SH-SY5Y (cell line): ENCODE results near the gene CIAPIN1.

ENCODE experiments used
- GATA2 ChIP-seq: IDR thresholded peaks from 2 replicates; pipeline ENCODE4 v1.6.1; 2011; ENCODE audit warnings: mild to moderate bottlenecking, low read depth, low read length
- GATA3 ChIP-seq: IDR thresholded peaks from 2 replicates; pipeline ENCODE4 v1.6.1; 2011; ENCODE audit warnings: low read depth, mild to moderate bottlenecking, low read length, moderate library complexity

GRCh38 chr16:57445510-57445909, 1.7 kb downstream of the CIAPIN1 start:
- TF ChIP-seq GATA3 (no peak), GATA2 (no peak)
